GM12801 (cell line): ENCODE measurements around the gene DBR1.

ENCODE experiments used
- CTCF ChIP-seq: IDR thresholded peaks from one replicate; pipeline ENCODE4 v1.5.1; 2011; ENCODE audit warnings: control low read depth; ENCODE audit not compliant: insufficient read length; ENCODE audit errors: extremely low read depth

Gene DBR1

GRCh38 chr3:138118612-138119422, 55.9 kb downstream of the DBR1 start:
- TF ChIP-seq CTCF, result peak; percentile 40

- TF ChIP-seq CTCF, result no peak
Measured at GRCh38 chr3:138114988-138115971, 59.4 kb downstream of the DBR1 start, which contains the start of gene DZIP1L. TSS of gene DZIP1L (minus strand) at chr3:138115608. CDS start at chr3:138103971, 11,637 bp downstream.

- no peak for TF ChIP-seq CTCF
Measured at GRCh38 chr3:138114431-138114918, 60.2 kb downstream of the DBR1 start.

- no peak for TF ChIP-seq CTCF
Measured at GRCh38 chr3:138113326-138113725, 61.4 kb downstream of the DBR1 start.

- no peak for TF ChIP-seq CTCF
Measured at GRCh38 chr3:138112362-138112761, 62.4 kb downstream of the DBR1 start.
